ELR (cell line): ENCODE results near the gene ST3GAL2.

ENCODE experiments used
- DNase-seq: peaks from one replicate; pipeline ENCODE4 v3.0.0-alpha.2; 2015; ENCODE audit warnings: low read depth

Gene ST3GAL2

GRCh38 chr16:70437582-70438557 lies 1.0 kb downstream of the ST3GAL2 start:
- peak; percentile 81 for DNase-seq

GRCh38 chr16:70437017-70437581 lies 1.8 kb downstream of the ST3GAL2 start:
- DNase-seq, result peak; percentile 55

GRCh38 chr16:70434484-70435260 lies 4.2 kb downstream of the ST3GAL2 start:
- no peak for DNase-seq

DNA sequence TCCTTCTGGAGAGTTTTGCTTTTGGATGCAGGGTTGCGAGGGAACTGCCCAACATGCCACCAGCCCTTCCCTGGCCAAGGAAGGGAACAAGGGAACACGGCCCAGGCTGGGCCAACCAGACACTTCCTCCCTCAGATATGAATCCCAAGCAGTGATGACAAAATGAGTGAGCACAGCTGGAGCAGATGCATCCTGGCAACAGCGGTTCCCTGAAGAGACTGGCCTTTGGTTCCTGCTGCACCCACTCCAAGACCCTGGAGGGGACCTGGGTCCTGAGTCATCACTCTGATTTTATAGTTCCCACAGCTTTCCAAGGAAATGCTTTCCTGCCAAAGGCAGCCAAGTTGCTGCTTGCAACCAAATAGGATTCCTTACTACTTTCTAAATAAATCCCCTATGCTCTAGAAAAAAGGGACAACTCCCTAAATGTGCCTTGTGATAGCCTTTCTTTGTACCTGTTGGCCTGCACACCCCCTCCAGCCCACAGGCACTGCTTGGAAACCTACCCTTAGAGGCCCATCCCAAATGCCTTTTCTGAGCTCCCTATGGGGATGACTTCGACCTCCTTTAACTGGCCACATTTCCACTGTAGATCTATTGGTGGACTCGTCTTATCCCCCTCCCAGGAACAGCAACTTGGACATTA lies 5.3 kb downstream of the ST3GAL2 start:
- peak; percentile 82 for DNase-seq

GRCh38 chr16:70432723-70433457 lies 6.0 kb downstream of the ST3GAL2 start:
- peak; percentile 74 for DNase-seq

DNA sequence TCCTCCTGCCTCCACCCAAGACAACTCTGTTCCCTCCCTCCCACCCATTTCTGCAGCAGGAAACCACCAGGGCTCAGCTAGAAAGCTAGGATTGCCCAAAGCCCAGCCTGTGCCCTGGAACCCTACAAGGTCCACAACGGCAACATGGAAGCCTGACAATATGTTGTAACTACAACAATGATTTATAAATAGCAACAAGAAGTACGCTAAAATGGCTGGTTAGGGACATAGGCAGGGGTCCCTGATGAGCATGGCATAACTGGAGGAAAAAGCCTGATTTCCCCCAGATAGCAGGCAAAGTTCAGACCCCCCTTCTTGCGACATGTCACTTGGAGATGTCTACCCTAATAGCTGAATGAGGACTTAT lies 6.6 kb downstream of the ST3GAL2 start:
- no peak for DNase-seq

DNA sequence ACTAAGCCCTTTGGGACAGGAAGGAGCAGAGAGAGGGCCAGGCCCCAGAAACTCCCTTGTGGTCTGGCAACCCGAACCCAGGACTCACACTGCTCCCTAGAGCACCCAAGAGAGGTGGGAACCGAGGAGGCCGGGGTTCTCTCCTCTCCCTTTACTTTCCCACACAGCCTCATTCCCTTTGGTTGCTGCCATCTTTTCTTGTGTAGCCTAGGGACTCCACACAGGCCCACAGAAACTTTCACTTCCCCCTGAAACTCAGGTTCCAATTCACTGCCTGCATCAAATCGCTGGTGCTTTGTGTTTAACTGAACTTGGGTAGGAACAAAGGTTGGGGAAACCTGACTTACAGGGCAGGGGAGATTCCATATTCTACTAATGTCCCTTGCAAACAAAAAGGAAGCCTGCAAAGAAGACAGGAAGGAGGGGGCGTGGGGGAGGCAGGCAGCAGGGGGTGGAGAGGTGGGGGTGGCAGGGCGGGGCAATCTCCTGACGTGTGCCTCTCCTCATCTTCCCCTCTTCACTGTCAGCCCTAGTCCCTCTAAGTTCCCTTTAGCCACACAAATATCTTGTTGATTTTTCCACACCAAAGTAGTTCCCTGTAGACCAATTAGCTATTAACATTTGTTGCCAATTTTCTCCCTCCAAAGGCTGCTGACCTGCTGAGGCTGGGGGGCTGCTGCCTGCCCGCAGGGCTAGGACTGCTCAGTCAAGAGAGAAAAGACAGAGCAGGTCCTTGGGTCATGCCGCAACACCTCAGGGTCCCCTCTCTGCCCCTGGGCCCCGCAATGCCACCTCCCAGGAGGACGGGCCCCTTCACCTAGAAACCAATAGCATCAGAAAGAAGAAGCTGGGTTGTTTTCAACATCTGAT lies 8.0 kb downstream of the ST3GAL2 start:
- DNase-seq, result no peak

GRCh38 chr16:70429888-70430666 lies 8.8 kb downstream of the ST3GAL2 start:
- DNase-seq, result no peak

DNA sequence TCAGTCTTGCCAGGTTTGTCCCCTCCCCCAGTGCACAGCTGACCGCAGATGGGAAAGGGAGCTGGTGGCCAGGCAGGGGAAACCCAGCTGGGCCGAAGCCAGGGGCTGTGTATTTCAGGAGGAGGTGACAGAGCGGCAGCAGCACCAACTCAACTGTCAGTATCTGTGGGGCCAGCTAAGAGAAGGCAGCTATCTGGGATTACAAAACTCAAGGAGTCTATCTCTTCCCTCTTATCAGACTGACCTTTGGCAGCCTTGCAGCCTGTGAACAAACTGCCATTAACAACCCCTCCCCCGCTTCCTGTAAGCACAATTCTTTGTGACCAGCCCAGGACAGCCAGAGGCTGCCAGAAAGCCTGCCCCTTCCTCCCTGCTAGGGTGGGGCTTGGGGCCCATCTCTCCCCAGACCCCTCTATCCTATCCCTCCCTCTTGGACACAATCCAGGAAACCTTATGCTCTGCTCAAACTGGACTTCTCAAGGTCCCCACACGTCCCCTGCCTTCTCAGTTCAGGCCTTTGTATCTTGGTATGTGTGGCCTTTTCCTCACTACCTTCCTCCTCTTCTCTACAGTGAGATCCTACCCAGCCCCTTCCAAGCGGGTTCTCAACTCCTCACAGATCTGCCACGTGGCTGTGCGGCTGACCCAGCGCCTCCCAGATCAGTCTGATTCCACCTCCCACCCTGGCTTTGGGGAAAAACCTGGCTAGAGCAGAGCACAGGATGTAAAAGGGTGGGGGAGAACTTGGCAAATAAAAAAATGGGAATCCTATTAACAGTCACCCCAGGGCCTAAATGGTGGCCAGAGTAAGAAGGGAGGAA lies 10.5 kb downstream of the ST3GAL2 start:
- DNase-seq, result peak; percentile 95

GRCh38 chr16:70427786-70428177 lies 11.1 kb downstream of the ST3GAL2 start:
- no peak for DNase-seq

DNA sequence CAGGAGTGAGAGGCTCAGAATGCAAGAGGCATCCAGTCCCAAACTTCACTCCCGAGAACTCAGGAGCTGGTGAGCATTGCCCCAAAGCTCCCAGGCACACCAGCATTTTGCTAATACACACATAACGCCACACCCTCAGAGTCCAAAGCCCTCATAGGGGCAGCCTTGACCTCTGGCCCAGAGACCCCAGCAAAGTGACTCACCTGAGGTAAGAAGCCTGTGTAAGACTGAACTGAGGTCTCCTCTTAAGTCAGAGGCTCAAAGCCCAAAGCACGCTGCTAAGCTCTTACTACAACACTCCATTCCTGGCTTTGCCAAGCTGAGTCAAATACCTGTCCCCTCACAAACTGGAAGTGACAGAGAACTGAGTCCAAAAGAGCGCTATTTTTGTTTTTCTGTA lies 16.4 kb downstream of the ST3GAL2 start:
- DNase-seq, result no peak

- DNase-seq, result no peak
Observed at GRCh38 chr16:70421473-70422311, 17.2 kb downstream of the ST3GAL2 start.

DNA sequence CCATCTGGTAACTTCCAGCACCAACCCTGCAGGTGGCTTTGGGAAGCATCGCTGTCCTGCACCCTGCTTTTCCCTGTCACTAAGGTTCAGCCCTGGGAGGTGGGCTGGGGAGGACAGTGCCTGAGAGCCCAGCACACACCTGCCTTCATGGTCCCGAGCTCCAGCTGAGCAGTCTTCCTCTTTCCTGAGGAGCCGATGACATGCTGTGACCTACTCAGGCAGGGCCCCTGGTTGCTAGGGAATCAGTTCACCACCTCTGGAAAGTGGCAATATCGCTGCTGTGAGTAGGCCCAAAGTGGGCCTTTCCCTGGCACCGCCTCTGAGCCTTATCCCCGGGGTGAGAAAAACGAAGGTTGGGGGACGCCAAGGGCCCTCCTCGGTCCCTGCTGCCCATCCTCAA lies 17.9 kb downstream of the ST3GAL2 start:
- DNase-seq, result no peak

GRCh38 chr16:70419384-70420327 lies 19.2 kb downstream of the ST3GAL2 start:
- DNase-seq, result no peak

- no peak for DNase-seq
Observed at GRCh38 chr16:70418993-70419318, 19.9 kb downstream of the ST3GAL2 start.

DNA sequence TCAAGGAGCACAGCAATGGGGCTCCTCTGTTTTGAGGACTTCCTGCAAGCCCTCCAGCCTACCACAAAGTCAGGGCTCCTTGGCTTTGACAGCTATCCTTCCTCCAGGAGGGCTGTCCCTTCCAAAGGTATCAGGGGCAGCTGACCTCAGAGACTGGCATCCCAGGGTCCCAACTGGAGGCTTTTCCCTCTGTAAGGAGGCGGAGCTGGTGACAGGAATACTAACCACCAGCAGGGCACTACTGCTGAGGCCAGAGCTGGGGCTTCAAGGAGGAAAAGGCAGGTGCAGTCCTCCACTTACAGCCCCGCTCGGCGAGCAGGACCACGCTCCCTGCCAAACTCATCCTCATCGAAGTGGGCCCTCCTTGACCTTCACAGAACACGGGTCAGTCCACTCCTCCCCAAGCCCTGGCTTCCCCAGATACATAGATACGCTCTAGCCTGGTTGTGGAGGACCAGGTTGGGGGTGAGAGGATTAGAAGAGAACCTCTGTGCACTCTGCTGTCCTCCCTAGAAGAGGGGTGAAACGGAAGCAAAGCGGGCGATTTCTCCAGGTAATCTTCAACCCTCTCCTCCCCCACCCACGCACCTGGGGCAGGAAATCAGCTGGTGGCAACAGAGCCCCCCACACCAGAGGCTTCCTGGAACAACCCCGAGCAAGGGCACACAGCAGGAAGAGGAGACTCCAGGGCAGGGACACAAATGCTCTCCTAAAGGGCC lies 20.5 kb downstream of the ST3GAL2 start:
- no peak for DNase-seq
